GM12878 (cell line): ENCODE measurements around the gene RARS1. TPM values are rescaled to one million over a fixed set of nuclear protein-coding genes. Genes with fewer than 3 reads are reported as not detected.

Experiments
- ATAC-seq: fragments of 200-7000 bp; cut with Tn5 transposase; 3 replicates; pipeline ENCODE4 v1.9.1; 2020; ENCODE audit warnings: mild to moderate bottlenecking, moderate library complexity
- BruUV-seq: library from RNA; stranded (reverse); fragments of 400-500 nt; replicated peaks from 2 replicates; lab custom pipeline; 2021; lab: Mats Ljungman, UMichigan
- CTCF ChIA-PET: fragments of 300-600 bp; sonication (Branson Sonifier 250); formaldehyde crosslinking; extraction: SDS; loops from one replicate; lab custom pipeline; 2021; ENCODE audit warnings: inconsistent platforms; lab: Yijun Ruan, JAX
- POLR2A ChIA-PET: fragments of 350-600 bp; formaldehyde crosslinking; extraction: SDS; loops from one replicate; lab custom pipeline; 2021; ENCODE audit warnings: inconsistent platforms; lab: Charles Lee
- RAD21 ChIA-PET: fragments of 300-600 bp; sonication (Branson Sonifier 250); formaldehyde crosslinking; loops from one replicate; lab custom pipeline; 2023; ENCODE audit warnings: antibody characterized with exemption; ENCODE audit not compliant: unreplicated experiment; lab: Charles Lee
- SMC1A ChIA-PET: fragments of 300-600 bp; sonication (Branson Sonifier 250); formaldehyde crosslinking; loops from one replicate; lab custom pipeline; 2023; ENCODE audit not compliant: unreplicated experiment, uncharacterized antibody; lab: Charles Lee
- DNase-seq: peaks from one replicate; pipeline ENCODE4 v3.0.0-alpha.2; 2011; ENCODE audit warnings: low read depth, low spot score
- FAIRE-seq: peaks from 3 replicates; lab custom pipeline; 2011; peaks lifted over from hg19 to GRCh38; lab: Jason Lieb, UNC
- H2AFZ ChIP-seq: 2 replicates; pipeline ENCODE4 v1.6.0; 2011; ENCODE audit warnings: low read depth, low read length, control low read depth; ENCODE audit not compliant: control insufficient read depth
- H3K27ac ChIP-seq: 2 replicates; pipeline ENCODE4 v1.5.1; 2011; ENCODE audit warnings: control low read depth; ENCODE audit not compliant: control insufficient read depth, insufficient read depth
- H3K27me3 ChIP-seq, 2 experiments: replicated peaks in 1 of 2; 2 replicates each; pipeline versions ENCODE4 v1.6.0 to v1.6.1; 2011; ENCODE audit warnings: low read length in 1 of 2; ENCODE audit not compliant: control insufficient read depth in 2 of 2, insufficient read depth in 2 of 2
- H3K36me3 ChIP-seq, 2 experiments: 2 replicates each; pipeline ENCODE4 v1.5.1; 2011; ENCODE audit warnings: low read length in 1 of 2; ENCODE audit not compliant: control insufficient read depth in 2 of 2, insufficient read depth in 2 of 2
- H3K4me1 ChIP-seq: 2 replicates; pipeline ENCODE4 v1.6.1; 2011; ENCODE audit warnings: mild to moderate bottlenecking, low read length, moderate library complexity, mixed read lengths; ENCODE audit not compliant: control insufficient read depth, insufficient read depth
- H3K4me2 ChIP-seq: 2 replicates; pipeline ENCODE4 v1.6.0; 2011; ENCODE audit warnings: control low read depth; ENCODE audit not compliant: control insufficient read depth, insufficient read depth
- H3K4me3 ChIP-seq: fragments of 200-600 bp; sonication (generic); 2 replicates; pipeline ENCODE4 v1.5.1; 2016
- H3K79me2 ChIP-seq: 2 replicates; pipeline ENCODE4 v1.6.0; 2011; ENCODE audit warnings: low read length; ENCODE audit not compliant: control insufficient read depth, insufficient read depth
- H3K9ac ChIP-seq: 2 replicates; pipeline ENCODE4 v1.8.0; 2011; ENCODE audit warnings: low read length, control low read depth, mixed read lengths; ENCODE audit not compliant: control insufficient read depth, insufficient read depth
- H3K9me3 ChIP-seq: replicated peaks from 3 replicates; pipeline ENCODE4 v1.5.1; 2011; ENCODE audit warnings: mild to moderate bottlenecking, low read length; ENCODE audit not compliant: control insufficient read depth, insufficient read depth
- H4K20me1 ChIP-seq: 2 replicates; pipeline ENCODE4 v1.6.0; 2011; ENCODE audit not compliant: control insufficient read depth, insufficient read depth
- BHLHE40 ChIP-seq, 2 experiments: fragments of 450-650 bp in 1 of 2; IDR thresholded peaks; 2 replicates each; pipeline ENCODE4 v1.6.1; 2011 to 2017; ENCODE audit warnings: low read depth in 2 of 2, borderline replicate concordance in 1 of 2, improper control_type of control experiment in 1 of 2, low read length in 1 of 2, mild to moderate bottlenecking in 1 of 2
- BRCA1 ChIP-seq: IDR thresholded peaks from 2 replicates; pipeline ENCODE4 v1.6.1; 2011; ENCODE audit warnings: low read depth, low read length, improper control_type of control experiment
- IKZF1 ChIP-seq: fragments of 450-650 bp; conservative IDR thresholded peaks from 2 replicates; pipeline ENCODE4 v1.6.1; 2017; ENCODE audit warnings: antibody characterized with exemption, mild to moderate bottlenecking
- JUNB ChIP-seq: IDR thresholded peaks from 2 replicates; pipeline ENCODE4 v1.6.1; 2016; ENCODE audit warnings: antibody characterized with exemption, mild to moderate bottlenecking
- KAT2A ChIP-seq: conservative IDR thresholded peaks from 2 replicates; pipeline ENCODE4 v1.6.1; 2011; ENCODE audit warnings: low read depth, low read length; ENCODE audit not compliant: control insufficient read depth
- KDM1A ChIP-seq: fragments of 200-600 bp; sonication (generic); IDR thresholded peaks from 2 replicates; pipeline ENCODE4 v1.6.1; 2016; ENCODE audit warnings: borderline replicate concordance
- LARP7 ChIP-seq: fragments of 450-650 bp; IDR thresholded peaks from 2 replicates; pipeline ENCODE4 v1.6.1; 2017; ENCODE audit warnings: mild to moderate bottlenecking
- MTA2 ChIP-seq: fragments of 450-650 bp; IDR thresholded peaks from 2 replicates; pipeline ENCODE4 v1.6.1; 2016; ENCODE audit warnings: low read depth, mild to moderate bottlenecking, moderate library complexity
- NR2F1 ChIP-seq: fragments of 450-650 bp; conservative IDR thresholded peaks from 2 replicates; pipeline ENCODE4 v1.6.1; 2017; ENCODE audit warnings: mild to moderate bottlenecking
- SMAD1 ChIP-seq: fragments of 450-650 bp; IDR thresholded peaks from 2 replicates; pipeline ENCODE4 v1.6.1; 2018; ENCODE audit warnings: mild to moderate bottlenecking, low read depth; ENCODE audit not compliant: partially characterized antibody
- SREBF1 ChIP-seq: IDR thresholded peaks from 2 replicates; pipeline ENCODE4 v1.6.1; 2012; ENCODE audit warnings: mild to moderate bottlenecking, low read length
- SUZ12 ChIP-seq: fragments of 200-600 bp; sonication (generic); IDR thresholded peaks from one replicate; pipeline ENCODE4 v1.6.1; 2018; ENCODE audit warnings: antibody characterized with exemption, mild to moderate bottlenecking; ENCODE audit not compliant: unreplicated experiment
- TCF3 ChIP-seq: IDR thresholded peaks from 2 replicates; pipeline ENCODE4 v1.6.1; 2012; ENCODE audit warnings: low read depth, mild to moderate bottlenecking, low read length, borderline replicate concordance; ENCODE audit not compliant: insufficient read depth
- ZNF384 ChIP-seq: IDR thresholded peaks from 2 replicates; pipeline ENCODE4 v1.6.1; 2012; ENCODE audit warnings: low read depth, mild to moderate bottlenecking, low read length, improper control_type of control experiment, borderline replicate concordance
- WGBS: methylation state at CpG from one replicate; pipeline ENCODE4 v1.1.6; 2016; ENCODE audit warnings: low lambda C conversion rate; ENCODE audit not compliant: insufficient replicate concordance, insufficient coverage; ENCODE audit errors: missing lambda C conversion rate; 5-methylcytosine and 5-hydroxymethylcytosine counted together
- in situ Hi-C: fragments of 300-500 bp; cut with MboI; formaldehyde crosslinking; loops from 9 replicates; pipeline ENCODE4 v1.14.3; 2018; ENCODE audit warnings: mixed read lengths
- intact Hi-C: fragments of 100-400 bp; cut with micrococcal nuclease; formaldehyde crosslinking; loops from one replicate; pipeline ENCODE4 v1.14.2; 2022; ENCODE audit not compliant: unreplicated experiment
- polyA plus RNA-seq, 11 experiments: library from polyadenylated mRNA; depleted of rRNA in 4 of 11; unstranded in 6 of 11; stranded (reverse) in 5 of 11; fragments of >200 nt; fragmentation: Nextera tagmentation in 4 of 11; fragmentation: Illumina TruSeq in 1 of 11; extraction: Ambion mirVana in 4 of 11; extraction: Trizol in 1 of 11; gene quantifications; 1 replicate in 1 of 11; 2 replicates in 10 of 11; pipeline versions ENCODE4 v1.2.1 to v1.2.3, GENCODE V29; 2011 to 2016; ENCODE audit warnings: inconsistent platforms in 2 of 11, missing spikeins in 2 of 11, low read depth in 1 of 11
- total RNA-seq, 4 experiments: library from RNA; depleted of rRNA in 3 of 4; stranded (reverse); fragments of >200 nt in 3 of 4; fragmentation: Illumina TruSeq in 1 of 4; extraction: Trizol in 1 of 4; gene quantifications; 2 replicates each; pipeline versions ENCODE4 v1.2.1 to v1.2.3, GENCODE V29; 2013 to 2021
- TF ChIP-seq, protein P1 (sequence below): fragments of 450-650 bp; IDR thresholded peaks from 2 replicates; pipeline ENCODE4 v1.6.1; 2016; ENCODE audit warnings: mild to moderate bottlenecking, moderate library complexity, borderline replicate concordance
- TF ChIP-seq, protein P2 (sequence below): fragments of 450-650 bp; IDR thresholded peaks from 2 replicates; pipeline ENCODE4 v1.6.1; 2017; ENCODE audit warnings: mild to moderate bottlenecking, low read depth, inconsistent platforms; ENCODE audit not compliant: poor library complexity, severe bottlenecking
- TF ChIP-seq, protein P3 (sequence below): IDR thresholded peaks from 2 replicates; pipeline ENCODE4 v1.6.1; 2011; ENCODE audit warnings: mild to moderate bottlenecking, low read depth, low read length, moderate library complexity; ENCODE audit not compliant: insufficient replicate concordance

Gene RARS1
- total and polyA plus RNA-seq, 10 of the 15 experiments (the other 5 are each of a cell fraction or from before 2014, with no cell fraction given), result 80.5 to 127 (median 105) TPM

DNA sequence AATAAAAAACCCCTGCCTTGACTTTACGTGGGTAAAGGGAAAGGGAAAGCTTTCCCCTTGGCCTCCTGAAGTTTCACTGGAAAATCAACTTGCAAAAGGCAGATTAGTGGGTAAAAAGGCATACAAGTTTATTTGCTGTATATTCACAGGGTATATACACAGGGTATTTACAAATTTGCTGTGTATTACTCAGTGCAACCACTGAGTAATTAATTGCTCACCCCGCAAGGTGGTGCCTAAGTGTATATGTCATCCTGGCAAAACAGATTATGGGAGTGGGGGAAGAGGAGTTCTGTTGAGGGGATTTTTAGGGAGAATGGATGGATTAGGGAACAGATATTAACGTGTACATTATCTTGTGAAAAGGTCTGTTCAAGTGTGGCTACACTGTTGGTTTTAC is 7.1 kb upstream of the RARS1 start (continued):
- TF ChIP-seq, protein P1, sequence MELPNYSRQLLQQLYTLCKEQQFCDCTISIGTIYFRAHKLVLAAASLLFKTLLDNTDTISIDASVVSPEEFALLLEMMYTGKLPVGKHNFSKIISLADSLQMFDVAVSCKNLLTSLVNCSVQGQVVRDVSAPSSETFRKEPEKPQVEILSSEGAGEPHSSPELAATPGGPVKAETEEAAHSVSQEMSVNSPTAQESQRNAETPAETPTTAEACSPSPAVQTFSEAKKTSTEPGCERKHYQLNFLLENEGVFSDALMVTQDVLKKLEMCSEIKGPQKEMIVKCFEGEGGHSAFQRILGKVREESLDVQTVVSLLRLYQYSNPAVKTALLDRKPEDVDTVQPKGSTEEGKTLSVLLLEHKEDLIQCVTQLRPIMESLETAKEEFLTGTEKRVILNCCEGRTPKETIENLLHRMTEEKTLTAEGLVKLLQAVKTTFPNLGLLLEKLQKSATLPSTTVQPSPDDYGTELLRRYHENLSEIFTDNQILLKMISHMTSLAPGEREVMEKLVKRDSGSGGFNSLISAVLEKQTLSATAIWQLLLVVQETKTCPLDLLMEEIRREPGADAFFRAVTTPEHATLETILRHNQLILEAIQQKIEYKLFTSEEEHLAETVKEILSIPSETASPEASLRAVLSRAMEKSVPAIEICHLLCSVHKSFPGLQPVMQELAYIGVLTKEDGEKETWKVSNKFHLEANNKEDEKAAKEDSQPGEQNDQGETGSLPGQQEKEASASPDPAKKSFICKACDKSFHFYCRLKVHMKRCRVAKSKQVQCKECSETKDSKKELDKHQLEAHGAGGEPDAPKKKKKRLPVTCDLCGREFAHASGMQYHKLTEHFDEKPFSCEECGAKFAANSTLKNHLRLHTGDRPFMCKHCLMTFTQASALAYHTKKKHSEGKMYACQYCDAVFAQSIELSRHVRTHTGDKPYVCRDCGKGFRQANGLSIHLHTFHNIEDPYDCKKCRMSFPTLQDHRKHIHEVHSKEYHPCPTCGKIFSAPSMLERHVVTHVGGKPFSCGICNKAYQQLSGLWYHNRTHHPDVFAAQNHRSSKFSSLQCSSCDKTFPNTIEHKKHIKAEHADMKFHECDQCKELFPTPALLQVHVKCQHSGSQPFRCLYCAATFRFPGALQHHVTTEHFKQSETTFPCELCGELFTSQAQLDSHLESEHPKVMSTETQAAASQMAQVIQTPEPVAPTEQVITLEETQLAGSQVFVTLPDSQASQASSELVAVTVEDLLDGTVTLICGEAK, result no peak
- TF ChIP-seq, protein P2, sequence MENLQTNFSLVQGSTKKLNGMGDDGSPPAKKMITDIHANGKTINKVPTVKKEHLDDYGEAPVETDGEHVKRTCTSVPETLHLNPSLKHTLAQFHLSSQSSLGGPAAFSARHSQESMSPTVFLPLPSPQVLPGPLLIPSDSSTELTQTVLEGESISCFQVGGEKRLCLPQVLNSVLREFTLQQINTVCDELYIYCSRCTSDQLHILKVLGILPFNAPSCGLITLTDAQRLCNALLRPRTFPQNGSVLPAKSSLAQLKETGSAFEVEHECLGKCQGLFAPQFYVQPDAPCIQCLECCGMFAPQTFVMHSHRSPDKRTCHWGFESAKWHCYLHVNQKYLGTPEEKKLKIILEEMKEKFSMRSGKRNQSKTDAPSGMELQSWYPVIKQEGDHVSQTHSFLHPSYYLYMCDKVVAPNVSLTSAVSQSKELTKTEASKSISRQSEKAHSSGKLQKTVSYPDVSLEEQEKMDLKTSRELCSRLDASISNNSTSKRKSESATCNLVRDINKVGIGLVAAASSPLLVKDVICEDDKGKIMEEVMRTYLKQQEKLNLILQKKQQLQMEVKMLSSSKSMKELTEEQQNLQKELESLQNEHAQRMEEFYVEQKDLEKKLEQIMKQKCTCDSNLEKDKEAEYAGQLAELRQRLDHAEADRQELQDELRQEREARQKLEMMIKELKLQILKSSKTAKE, result no peak
- TF ChIP-seq BRCA1, result no peak
- no peak for TF ChIP-seq LARP7
- TF ChIP-seq SMAD1, result no peak

DNA sequence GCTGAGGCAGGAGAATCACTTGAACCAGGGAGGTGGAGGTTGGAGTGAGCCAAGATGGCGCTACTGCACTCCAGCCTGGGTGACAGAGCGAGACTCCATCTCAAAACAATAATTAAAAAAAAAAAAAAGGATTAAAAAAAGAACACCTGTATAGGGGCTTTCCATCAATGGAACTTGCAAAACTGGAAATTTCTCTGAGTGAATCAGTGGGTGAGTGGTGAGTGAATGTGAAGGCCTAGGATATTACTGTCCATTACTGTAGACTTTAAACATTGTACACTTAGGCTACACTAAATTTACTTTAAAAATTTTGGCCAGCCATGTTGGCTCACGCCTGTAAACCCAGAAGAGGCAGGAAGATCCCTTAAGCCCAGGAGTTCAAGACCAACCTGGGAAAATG is 5.7 kb upstream of the RARS1 start:
- Histone ChIP-seq H3K9ac (no peak overlapping the region), H3K4me1 (peaks cover 9% of the 10 kb centered on the region; the same call in 1 of the 2 replicates), H3K9me3 (no peaks in the 10 kb centered on the region), H3K36me3 (no peaks in the 10 kb centered on the region), H4K20me1 (no peaks in the 10 kb centered on the region), H3K79me2 (no peaks in the 10 kb centered on the region), H3K27ac (peak overlapping the region; percentile 15; the same call in 1 of the 2 replicates), H3K4me3 (no peak overlapping the region), H3K27me3 (no peaks in the 10 kb centered on the region), H3K4me2 (no peak overlapping the region), H2AFZ (no peak overlapping the region)
- DNase-seq (no peak), FAIRE-seq (no peak), ATAC-seq (no peak)
- ChIA-PET POLR2A (no interaction called here), CTCF (no interaction called here), RAD21 (no interaction called here), SMC1A (interaction anchor here (0.6 kb wide), 1 partner anchor 41 kb away, joined by 3 read pairs; no protein-coding TSS in a partner anchor)
- in situ Hi-C loops, result no loop called here
- intact Hi-C loops, result no loop called here
- BruUV-seq, result no TSS peak
- 79% methylated on average over 3 of the region's 3 CpGs for WGBS
- no peak for TF ChIP-seq KDM1A
- no peak for TF ChIP-seq ZNF384
- TF ChIP-seq BHLHE40 (IDR thresholded peaks at IDR 0.05; ENCODE audit: borderline replicate concordance in 1 of 2, low read depth in 2 of 2, low read length in 1 of 2), result no peak
- TF ChIP-seq IKZF1, result no peak
- TF ChIP-seq MTA2, result no peak
- TF ChIP-seq TCF3, result no peak
- no peak for TF ChIP-seq SREBF1
- TF ChIP-seq, protein P3, sequence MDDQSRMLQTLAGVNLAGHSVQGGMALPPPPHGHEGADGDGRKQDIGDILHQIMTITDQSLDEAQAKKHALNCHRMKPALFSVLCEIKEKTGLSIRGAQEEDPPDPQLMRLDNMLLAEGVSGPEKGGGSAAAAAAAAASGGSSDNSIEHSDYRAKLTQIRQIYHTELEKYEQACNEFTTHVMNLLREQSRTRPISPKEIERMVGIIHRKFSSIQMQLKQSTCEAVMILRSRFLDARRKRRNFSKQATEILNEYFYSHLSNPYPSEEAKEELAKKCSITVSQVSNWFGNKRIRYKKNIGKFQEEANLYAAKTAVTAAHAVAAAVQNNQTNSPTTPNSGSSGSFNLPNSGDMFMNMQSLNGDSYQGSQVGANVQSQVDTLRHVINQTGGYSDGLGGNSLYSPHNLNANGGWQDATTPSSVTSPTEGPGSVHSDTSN, result no peak
- TF ChIP-seq NR2F1, result no peak
- no peak for TF ChIP-seq JUNB
- TF ChIP-seq KAT2A, result no peak
- no peak for TF ChIP-seq SUZ12
